A549 (cell line): ENCODE data around the gene SNX2. TPM values are rescaled to one million over a fixed set of nuclear protein-coding genes. Genes with fewer than 3 reads are reported as not detected.
"Not testable (repeated sequence)": the region's sequence is repeated elsewhere in the genome, so short reads cannot be mapped to it uniquely, and the experiment has no call there.

Experiments
- ATAC-seq, 2 experiments: fragments of 200-7000 bp in 1 of 2; fragments of >200 bp in 1 of 2; cut with Nextera tagmentation in 1 of 2; cut with Tn5 transposase in 1 of 2; 3 replicates each; pipeline versions ENCODE4 v1.8.0 to v1.9.1; 2018 to 2020; ENCODE audit warnings: mild to moderate bottlenecking in 1 of 2, moderate library complexity in 1 of 2
- CTCF ChIA-PET: fragments of 300-600 bp; sonication (Branson Sonifier 250); formaldehyde crosslinking; extraction: SDS; loops from one replicate; lab custom pipeline; 2021; ENCODE audit warnings: antibody characterized with exemption, inconsistent platforms; lab: Yijun Ruan, JAX
- POLR2A ChIA-PET: fragments of 350-600 bp; formaldehyde crosslinking; extraction: SDS; loops from one replicate; lab custom pipeline; 2021; ENCODE audit warnings: antibody characterized with exemption, inconsistent platforms; lab: Yijun Ruan, JAX
- DNase-seq, 2 experiments: peaks; one replicate each; pipeline versions ENCODE4 v3.0.0 to v3.0.0-alpha.2; 2011 to 2016; ENCODE audit warnings: low read depth in 1 of 2, low spot score in 1 of 2
- FAIRE-seq: peaks from 2 replicates; lab custom pipeline; 2011; peaks lifted over from hg19 to GRCh38; lab: Jason Lieb, UNC
- H3K27ac ChIP-seq, 2 experiments: fragments of >200 bp; sonication (Bioruptor Twin); formaldehyde crosslinking; 3 replicates each; pipeline ENCODE4 v1.5.1; 2016 to 2017
- H3K4me1 ChIP-seq: fragments of >200 bp; sonication (Bioruptor Twin); formaldehyde crosslinking; 3 replicates; pipeline ENCODE4 v1.6.1; 2016
- H3K4me2 ChIP-seq: fragments of >200 bp; sonication (Bioruptor Twin); formaldehyde crosslinking; 3 replicates; pipeline ENCODE4 v1.6.1; 2016
- H3K4me3 ChIP-seq: fragments of >200 bp; sonication (Bioruptor Twin); formaldehyde crosslinking; 3 replicates; pipeline ENCODE4 v1.5.1; 2016
- H3K9me3 ChIP-seq: fragments of >200 bp; sonication (Bioruptor Twin); formaldehyde crosslinking; 3 replicates; pipeline ENCODE4 v1.6.1; 2016
- BCL3 ChIP-seq: fragments of >200 bp; sonication (Bioruptor Twin); formaldehyde crosslinking; IDR thresholded peaks from 3 replicates; pipeline ENCODE4 v1.6.1; 2016
- BHLHE40 ChIP-seq: IDR thresholded peaks from 2 replicates; pipeline ENCODE4 v1.6.1; 2012; ENCODE audit warnings: low read depth, low read length, inconsistent platforms
- CBX2 ChIP-seq: fragments of 200-600 bp; sonication (generic); IDR thresholded peaks from 2 replicates; pipeline ENCODE4 v1.6.1; 2016; ENCODE audit warnings: low read depth, mild to moderate bottlenecking, borderline replicate concordance
- CTCF ChIP-seq: fragments of >200 bp; sonication (Bioruptor Twin); formaldehyde crosslinking; IDR thresholded peaks from 3 replicates; pipeline ENCODE4 v1.5.1; 2016
- ESRRA ChIP-seq: fragments of 150-350 bp; IDR thresholded peaks from 2 replicates; pipeline ENCODE4 v1.6.1; 2014; ENCODE audit warnings: mild to moderate bottlenecking, low read length, borderline replicate concordance
- HOXB5 ChIP-seq: fragments of 250-450 bp; sonication (Bioruptor Pico); IDR thresholded peaks from 2 replicates; pipeline ENCODE4 v1.5.0; 2020; ENCODE audit warnings: mild to moderate bottlenecking, moderate library complexity
- NPAS2 ChIP-seq: fragments of 250-450 bp; sonication (Bioruptor Pico); IDR thresholded peaks from 2 replicates; pipeline ENCODE4 v1.8.0; 2022; ENCODE audit warnings: mild to moderate bottlenecking, moderate library complexity, borderline replicate concordance
- NR3C1 ChIP-seq: fragments of >200 bp; sonication (Bioruptor Twin); formaldehyde crosslinking; IDR thresholded peaks from 3 replicates; pipeline ENCODE4 v1.6.1; 2017
- POLR2AphosphoS2 ChIP-seq: conservative IDR thresholded peaks from 2 replicates; pipeline ENCODE4 v1.6.1; 2012; ENCODE audit warnings: low read length, improper control_type of control experiment, inconsistent platforms
- RAD21 ChIP-seq, 2 experiments: fragments of >200 bp in 1 of 2; sonication (Bioruptor Twin) in 1 of 2; formaldehyde crosslinking in 1 of 2; IDR thresholded peaks in 1 of 2; conservative IDR thresholded peaks in 1 of 2; 2 replicates in 1 of 2; 3 replicates in 1 of 2; pipeline ENCODE4 v1.6.1; 2012 to 2018; ENCODE audit warnings: inconsistent platforms in 1 of 2
- TP53 ChIP-seq: fragments of 250-450 bp; sonication (Bioruptor Pico); IDR thresholded peaks from 2 replicates; pipeline ENCODE4 v1.5.0; 2021; ENCODE audit warnings: mild to moderate bottlenecking, moderate library complexity
- ZC3H11A ChIP-seq: fragments of 450-650 bp; IDR thresholded peaks from 2 replicates; pipeline ENCODE4 v1.6.1; 2014; ENCODE audit warnings: antibody characterized with exemption, mild to moderate bottlenecking
- ZNF302 ChIP-seq: fragments of 250-450 bp; sonication (Bioruptor Pico); IDR thresholded peaks from 2 replicates; pipeline ENCODE4 v1.9.0; 2021; ENCODE audit warnings: inconsistent platforms, mild to moderate bottlenecking, moderate library complexity
- WGBS: methylation state at CpG from one replicate; pipeline ENCODE4 v1.1.6; 2017; ENCODE audit errors: missing lambda C conversion rate; 5-methylcytosine and 5-hydroxymethylcytosine counted together
- polyA plus RNA-seq, 4 experiments: library from polyadenylated mRNA; depleted of rRNA in 3 of 4; stranded (reverse); fragments of >200 nt; fragmentation: RNase III in 1 of 4; extraction: RNeasy Plus Mini Kit Qiagen cat#74134 plus additional on column Dnase treatment in 1 of 4; gene quantifications; 2 replicates in 3 of 4; 3 replicates in 1 of 4; pipeline ENCODE4 v1.2.3, GENCODE V29; 2011 to 2017
- TF ChIP-seq, protein P1 (sequence below): fragments of 200-600 bp; sonication (generic); IDR thresholded peaks from 2 replicates; pipeline ENCODE4 v1.6.1; 2016; ENCODE audit warnings: antibody characterized with exemption, mild to moderate bottlenecking, moderate library complexity
- TF ChIP-seq, protein P2 (sequence below): IDR thresholded peaks from 2 replicates; pipeline ENCODE4 v1.6.1; 2012
- TF ChIP-seq, protein P3 (sequence below): fragments of 250-450 bp; sonication (Bioruptor Pico); IDR thresholded peaks from 2 replicates; pipeline ENCODE4 v1.5.0; 2020; ENCODE audit warnings: low read depth, mild to moderate bottlenecking, moderate library complexity
- TF ChIP-seq, protein P4 (sequence below): IDR thresholded peaks from 2 replicates; pipeline ENCODE4 v1.6.1; 2012
- TF ChIP-seq, protein P5 (sequence below): fragments of 450-650 bp; IDR thresholded peaks from 2 replicates; pipeline ENCODE4 v1.6.1; 2014; ENCODE audit warnings: antibody characterized with exemption
- TF ChIP-seq, protein P6 (sequence below): IDR thresholded peaks from 2 replicates; pipeline ENCODE4 v1.6.1; 2012; ENCODE audit warnings: low read depth, borderline replicate concordance

The SNX2 gene
- polyA plus RNA-seq, 2 of the 4 experiments (the other 2 are of a cell fraction) = 52.9 to 60.6 TPM

DNA sequence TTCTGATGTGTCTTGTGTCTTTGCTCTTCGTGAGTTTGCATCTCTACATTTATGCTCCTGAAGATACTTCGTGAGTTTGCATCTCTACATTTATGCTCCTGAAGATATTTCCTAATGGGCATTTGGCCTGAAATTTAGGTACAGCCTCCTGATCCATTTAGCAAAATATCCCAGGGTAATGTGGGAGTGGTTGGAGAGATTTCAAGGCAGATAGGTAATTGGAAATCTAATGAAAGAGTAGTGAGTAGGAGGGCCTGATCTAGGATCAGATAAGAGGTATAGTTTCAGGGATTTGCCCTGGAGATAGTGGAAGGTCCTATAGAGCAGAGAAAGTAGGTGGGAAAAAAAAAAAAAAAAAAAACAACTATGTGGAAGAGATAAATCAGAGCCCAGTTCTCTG, 14.6 kb upstream of the SNX2 start (continued):
- TF ChIP-seq, protein P1, sequence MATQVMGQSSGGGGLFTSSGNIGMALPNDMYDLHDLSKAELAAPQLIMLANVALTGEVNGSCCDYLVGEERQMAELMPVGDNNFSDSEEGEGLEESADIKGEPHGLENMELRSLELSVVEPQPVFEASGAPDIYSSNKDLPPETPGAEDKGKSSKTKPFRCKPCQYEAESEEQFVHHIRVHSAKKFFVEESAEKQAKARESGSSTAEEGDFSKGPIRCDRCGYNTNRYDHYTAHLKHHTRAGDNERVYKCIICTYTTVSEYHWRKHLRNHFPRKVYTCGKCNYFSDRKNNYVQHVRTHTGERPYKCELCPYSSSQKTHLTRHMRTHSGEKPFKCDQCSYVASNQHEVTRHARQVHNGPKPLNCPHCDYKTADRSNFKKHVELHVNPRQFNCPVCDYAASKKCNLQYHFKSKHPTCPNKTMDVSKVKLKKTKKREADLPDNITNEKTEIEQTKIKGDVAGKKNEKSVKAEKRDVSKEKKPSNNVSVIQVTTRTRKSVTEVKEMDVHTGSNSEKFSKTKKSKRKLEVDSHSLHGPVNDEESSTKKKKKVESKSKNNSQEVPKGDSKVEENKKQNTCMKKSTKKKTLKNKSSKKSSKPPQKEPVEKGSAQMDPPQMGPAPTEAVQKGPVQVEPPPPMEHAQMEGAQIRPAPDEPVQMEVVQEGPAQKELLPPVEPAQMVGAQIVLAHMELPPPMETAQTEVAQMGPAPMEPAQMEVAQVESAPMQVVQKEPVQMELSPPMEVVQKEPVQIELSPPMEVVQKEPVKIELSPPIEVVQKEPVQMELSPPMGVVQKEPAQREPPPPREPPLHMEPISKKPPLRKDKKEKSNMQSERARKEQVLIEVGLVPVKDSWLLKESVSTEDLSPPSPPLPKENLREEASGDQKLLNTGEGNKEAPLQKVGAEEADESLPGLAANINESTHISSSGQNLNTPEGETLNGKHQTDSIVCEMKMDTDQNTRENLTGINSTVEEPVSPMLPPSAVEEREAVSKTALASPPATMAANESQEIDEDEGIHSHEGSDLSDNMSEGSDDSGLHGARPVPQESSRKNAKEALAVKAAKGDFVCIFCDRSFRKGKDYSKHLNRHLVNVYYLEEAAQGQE = no peak
- TF ChIP-seq, protein P2, sequence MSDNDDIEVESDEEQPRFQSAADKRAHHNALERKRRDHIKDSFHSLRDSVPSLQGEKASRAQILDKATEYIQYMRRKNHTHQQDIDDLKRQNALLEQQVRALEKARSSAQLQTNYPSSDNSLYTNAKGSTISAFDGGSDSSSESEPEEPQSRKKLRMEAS = no peak
- TF ChIP-seq ZC3H11A (no peak), TP53 (CRISPR knock-in tag) (no peak), RAD21 (conservative IDR thresholded peaks at IDR 0.05 in 1 of 2, IDR thresholded peaks at IDR 0.05 in 1 of 2) (no peak)

DNA sequence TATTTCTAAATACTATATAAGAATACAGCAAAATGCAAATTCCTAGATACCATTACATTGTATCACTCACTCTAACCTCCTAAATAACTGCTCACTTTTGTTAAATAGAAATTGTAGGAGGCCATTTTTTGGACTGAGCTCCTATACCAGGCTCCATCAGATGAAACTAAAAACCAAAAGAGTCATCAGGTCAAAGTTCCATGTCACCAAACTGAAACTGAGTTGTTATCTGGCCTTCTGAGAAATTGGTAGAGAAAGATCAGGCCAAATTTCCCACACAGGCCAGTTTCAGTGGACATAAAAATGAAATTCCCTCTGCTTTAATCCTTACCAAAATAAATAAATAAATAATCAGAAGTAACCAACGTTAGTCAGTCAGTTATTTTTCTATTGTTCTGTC, 13.8 kb upstream of the SNX2 start:
- no peak for FAIRE-seq
- POLR2A ChIA-PET = no interaction called here
- no peak for ATAC-seq
- Histone ChIP-seq H3K4me2 (no peak overlapping the region), H3K4me3 (no peak overlapping the region), H3K27ac (no peak overlapping the region), H3K9me3 (no peaks in the 10 kb centered on the region), H3K4me1 (no peaks in the 10 kb centered on the region)
- WGBS = 31% methylated on average over 1 of the region's 1 CpG
- DNase-seq = no peak
- CTCF ChIA-PET = no interaction called here
- no peak for TF ChIP-seq NPAS2
- no peak for TF ChIP-seq CBX2
- TF ChIP-seq BCL3 = no peak

GRCh38 chr5:122761896-122762295, 13.0 kb upstream of the SNX2 start:
- POLR2A ChIA-PET, CTCF ChIA-PET, H3K27ac ChIP-seq, H3K4me1 ChIP-seq, FAIRE-seq, ATAC-seq, DNase-seq, H3K9me3 ChIP-seq, H3K4me2 ChIP-seq, H3K4me3 ChIP-seq: not testable (repeated sequence)
- 74% methylated on average over 5 of the region's 5 CpGs for WGBS

DNA sequence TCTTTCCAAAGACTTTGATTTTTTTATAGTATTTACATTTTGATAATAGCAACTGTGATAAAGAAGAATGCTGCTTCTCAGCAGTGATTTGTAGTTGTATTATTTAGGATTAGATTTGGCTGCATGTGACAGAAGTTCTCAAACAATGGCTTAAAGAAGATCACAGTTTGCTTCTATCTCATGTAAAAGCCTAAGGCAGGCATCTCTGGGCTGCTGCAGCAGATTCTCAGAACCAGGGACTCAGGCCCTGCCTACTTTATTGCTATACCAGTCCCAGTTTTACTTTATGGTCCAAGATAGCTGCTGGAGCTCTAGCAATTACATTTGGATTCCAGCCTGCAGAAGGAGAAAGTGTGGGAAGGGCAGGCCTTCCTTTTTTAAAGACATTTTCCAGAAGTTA, 8.8 kb upstream of the SNX2 start:
- TF ChIP-seq POLR2AphosphoS2 (no peak), BHLHE40 (no peak), HOXB5 (CRISPR knock-in tag) (no peak), ESRRA (no peak), ZNF302 (CRISPR knock-in tag) (no peak), CTCF (no peak), NR3C1 (no peak)
- TF ChIP-seq, protein P3, sequence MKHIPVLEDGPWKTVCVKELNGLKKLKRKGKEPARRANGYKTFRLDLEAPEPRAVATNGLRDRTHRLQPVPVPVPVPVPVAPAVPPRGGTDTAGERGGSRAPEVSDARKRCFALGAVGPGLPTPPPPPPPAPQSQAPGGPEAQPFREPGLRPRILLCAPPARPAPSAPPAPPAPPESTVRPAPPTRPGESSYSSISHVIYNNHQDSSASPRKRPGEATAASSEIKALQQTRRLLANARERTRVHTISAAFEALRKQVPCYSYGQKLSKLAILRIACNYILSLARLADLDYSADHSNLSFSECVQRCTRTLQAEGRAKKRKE = no peak
- TF ChIP-seq, protein P4, sequence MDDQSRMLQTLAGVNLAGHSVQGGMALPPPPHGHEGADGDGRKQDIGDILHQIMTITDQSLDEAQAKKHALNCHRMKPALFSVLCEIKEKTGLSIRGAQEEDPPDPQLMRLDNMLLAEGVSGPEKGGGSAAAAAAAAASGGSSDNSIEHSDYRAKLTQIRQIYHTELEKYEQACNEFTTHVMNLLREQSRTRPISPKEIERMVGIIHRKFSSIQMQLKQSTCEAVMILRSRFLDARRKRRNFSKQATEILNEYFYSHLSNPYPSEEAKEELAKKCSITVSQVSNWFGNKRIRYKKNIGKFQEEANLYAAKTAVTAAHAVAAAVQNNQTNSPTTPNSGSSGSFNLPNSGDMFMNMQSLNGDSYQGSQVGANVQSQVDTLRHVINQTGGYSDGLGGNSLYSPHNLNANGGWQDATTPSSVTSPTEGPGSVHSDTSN = no peak
- TF ChIP-seq, protein P5, sequence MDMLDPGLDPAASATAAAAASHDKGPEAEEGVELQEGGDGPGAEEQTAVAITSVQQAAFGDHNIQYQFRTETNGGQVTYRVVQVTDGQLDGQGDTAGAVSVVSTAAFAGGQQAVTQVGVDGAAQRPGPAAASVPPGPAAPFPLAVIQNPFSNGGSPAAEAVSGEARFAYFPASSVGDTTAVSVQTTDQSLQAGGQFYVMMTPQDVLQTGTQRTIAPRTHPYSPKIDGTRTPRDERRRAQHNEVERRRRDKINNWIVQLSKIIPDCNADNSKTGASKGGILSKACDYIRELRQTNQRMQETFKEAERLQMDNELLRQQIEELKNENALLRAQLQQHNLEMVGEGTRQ = no peak
- TF ChIP-seq, protein P6, sequence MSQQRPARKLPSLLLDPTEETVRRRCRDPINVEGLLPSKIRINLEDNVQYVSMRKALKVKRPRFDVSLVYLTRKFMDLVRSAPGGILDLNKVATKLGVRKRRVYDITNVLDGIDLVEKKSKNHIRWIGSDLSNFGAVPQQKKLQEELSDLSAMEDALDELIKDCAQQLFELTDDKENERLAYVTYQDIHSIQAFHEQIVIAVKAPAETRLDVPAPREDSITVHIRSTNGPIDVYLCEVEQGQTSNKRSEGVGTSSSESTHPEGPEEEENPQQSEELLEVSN = no peak
- no peaks in the 10 kb centered on the region for H3K4me1 ChIP-seq
- FAIRE-seq (no peak), DNase-seq (no peak), ATAC-seq (no peak)
- no peak overlapping the region for H3K4me3 ChIP-seq
- H3K27ac ChIP-seq = no peak overlapping the region
- H3K4me2 ChIP-seq = no peak overlapping the region
- POLR2A ChIA-PET = no interaction called here
- no peaks in the 10 kb centered on the region for H3K9me3 ChIP-seq
- CTCF ChIA-PET = interaction anchor here (1.5 kb wide), 1 partner anchor 9 kb away, joined by 5 read pairs; the partner anchor contains the start of gene SNX2
